Measurements from ENCODE around the gene UBR4. TPM values are rescaled to one million over a fixed set of nuclear protein-coding genes. Genes with fewer than 3 reads are reported as not detected.

UBR4 gene
- total and polyA plus RNA-seq, 12 donors, result 60.0 to 115 (median 90.6) TPM

GRCh38 chr1:19070891-19071621, 139.0 kb downstream of the UBR4 start:
- H3K36me3 ChIP-seq, result peaks cover 0 to 38% (median 28%) of the 10 kb centered on the region in 9 donors
- H3K27ac ChIP-seq, result no peak overlapping the region
- DNase-seq, result no peak
- H3K27me3 ChIP-seq, result peaks cover 0 to 7% (median 0%) of the 10 kb centered on the region in 7 donors
- intact Hi-C loops (cut with DNase I), result loop anchor here in 2 of 10 donors (10.0 kb wide), 2 partner anchors 106 to 156 kb away; no protein-coding TSS in a partner anchor
- peaks cover 5 to 55% (median 32%) of the 10 kb centered on the region in 9 donors for H3K4me1 ChIP-seq
- no peaks in the 10 kb centered on the region for H3K9me3 ChIP-seq
- TF ChIP-seq CTCF (IDR thresholded peaks at IDR 0.05), result no peak
- ATAC-seq, result no peak
- H3K4me3 ChIP-seq, result no peak overlapping the region
- 62 to 66% methylated on average over 17 of the region's 17 CpGs for WGBS, 2 donors

GRCh38 chr1:19070197-19070651, 139.8 kb downstream of the UBR4 start:
- 72 to 73% methylated on average over 9 of the region's 9 CpGs for WGBS, 2 donors
- H3K27me3 ChIP-seq, result peaks cover 0 to 7% (median 0%) of the 10 kb centered on the region in 7 donors
- H3K36me3 ChIP-seq, result peaks cover 0 to 30% (median 20%) of the 10 kb centered on the region in 9 donors
- ATAC-seq (no peak), DNase-seq (no peak)
- no peak overlapping the region for H3K27ac ChIP-seq
- intact Hi-C loops (cut with DNase I), result loop anchor here in 2 of 10 donors (10.0 kb wide), 2 partner anchors 105 to 155 kb away; no protein-coding TSS in a partner anchor
- H3K4me1 ChIP-seq, result peaks cover 5 to 50% (median 25%) of the 10 kb centered on the region in 9 donors
- no peak overlapping the region for H3K4me3 ChIP-seq
- no peak for TF ChIP-seq CTCF (IDR thresholded peaks at IDR 0.05)
- H3K9me3 ChIP-seq, result no peaks in the 10 kb centered on the region

GRCh38 chr1:19068639-19069276, 141.3 kb downstream of the UBR4 start:
- H3K36me3 ChIP-seq, result peaks cover 0 to 15% (median 6%) of the 10 kb centered on the region in 9 donors
- TF ChIP-seq CTCF (IDR thresholded peaks at IDR 0.05), result no peak
- peak in 6 of 8 donors; percentile 3 to 25 (median 12) for ATAC-seq
- H3K4me3 ChIP-seq, result no peak overlapping the region
- peaks cover 0 to 7% (median 0%) of the 10 kb centered on the region in 7 donors for H3K27me3 ChIP-seq
- WGBS, 2 donors, result 51% methylated on average over 11 of the region's 11 CpGs
- DNase-seq, result no peak
- H3K9me3 ChIP-seq, result no peaks in the 10 kb centered on the region
- intact Hi-C loops (cut with DNase I), result no loop called here
- no peak overlapping the region for H3K27ac ChIP-seq
- H3K4me1 ChIP-seq, result peaks cover 2 to 35% (median 12%) of the 10 kb centered on the region in 9 donors

- 67% methylated on average over 14 of the region's 14 CpGs for WGBS, 2 donors
- no peak overlapping the region for H3K4me3 ChIP-seq
- peaks cover 0 to 28% (median 8%) of the 10 kb centered on the region in 9 donors for H3K4me1 ChIP-seq
- DNase-seq, result no peak
- peaks cover 0 to 8% (median 0%) of the 10 kb centered on the region in 9 donors for H3K36me3 ChIP-seq
- intact Hi-C loops (cut with DNase I), result no loop called here
- H3K27ac ChIP-seq, result no peak overlapping the region
- no peak for TF ChIP-seq CTCF (IDR thresholded peaks at IDR 0.05)
- peaks cover 0 to 7% (median 0%) of the 10 kb centered on the region in 7 donors for H3K27me3 ChIP-seq
- ATAC-seq, result no peak
- H3K9me3 ChIP-seq, result no peaks in the 10 kb centered on the region
Measured at GRCh38 chr1:19067912-19068638, 142.0 kb downstream of the UBR4 start.

Data from heart right ventricle (tissue), 16 donors.